HepG2 (cell line): ENCODE results near the gene CALY. TPM values are rescaled to one million over a fixed set of nuclear protein-coding genes. Genes with fewer than 3 reads are reported as not detected.

Experiments
- TFDP2 ChIP-seq: sonication (generic); formaldehyde crosslinking; IDR thresholded peaks from 2 replicates; pipeline ENCODE4 v1.4.0; 2020; ENCODE audit warnings: missing genetic modification reagents
- ZBTB46 ChIP-seq: sonication (generic); formaldehyde crosslinking; IDR thresholded peaks from 2 replicates; pipeline ENCODE4 v1.4.0; 2020; ENCODE audit warnings: mild to moderate bottlenecking, missing genetic modification reagents, borderline replicate concordance
- ZFX ChIP-seq: sonication (generic); formaldehyde crosslinking; IDR thresholded peaks from 2 replicates; pipeline ENCODE4 v1.4.0; 2020; ENCODE audit warnings: mild to moderate bottlenecking, low read depth, missing genetic modification reagents, moderate library complexity
- ZNF256 ChIP-seq: sonication (generic); formaldehyde crosslinking; conservative IDR thresholded peaks from 2 replicates; pipeline ENCODE4 v1.4.0; 2020; ENCODE audit warnings: missing genetic modification reagents
- ZNF558 ChIP-seq: sonication (generic); formaldehyde crosslinking; IDR thresholded peaks from 2 replicates; pipeline ENCODE4 v1.9.0; 2022; ENCODE audit warnings: mild to moderate bottlenecking, missing genetic modification reagents, borderline replicate concordance
- polyA plus RNA-seq, 8 experiments: library from polyadenylated mRNA; depleted of rRNA in 3 of 8; stranded (reverse) in 7 of 8; unstranded in 1 of 8; fragments of >200 nt; fragmentation: Illumina TruSeq in 4 of 8; extraction: Trizol in 4 of 8; gene quantifications; 2 replicates each; pipeline versions ENCODE4 v1.2.1 to v1.2.3, GENCODE V29; 2011 to 2016; ENCODE audit warnings: low read depth in 4 of 8, missing spikeins in 1 of 8, mixed read lengths in 1 of 8; ENCODE audit not compliant: insufficient read depth in 1 of 8
- total RNA-seq, 5 experiments: library from RNA; depleted of rRNA; stranded (reverse); fragments of >200 nt; fragmentation: Illumina TruSeq; extraction: Trizol; gene quantifications; 2 replicates each; pipeline ENCODE4 v1.2.3, GENCODE V29; 2016; ENCODE audit warnings: low read depth in 1 of 5
- TF ChIP-seq, protein P1 (sequence below): IDR thresholded peaks from 2 replicates; pipeline ENCODE4 v1.6.1; 2016; ENCODE audit warnings: low read depth, missing genetic modification reagents, missing compliant biosample characterization
- TF ChIP-seq, protein P2 (sequence below): sonication (generic); formaldehyde crosslinking; IDR thresholded peaks from 2 replicates; pipeline ENCODE4 v1.4.0; 2020; ENCODE audit warnings: mild to moderate bottlenecking, missing genetic modification reagents

CALY gene
- total and polyA plus RNA-seq, 2 of the 13 experiments (the other 11 are each of a cell fraction or from before 2014, with no cell fraction given), result 0.08 TPM; not detected in 1

DNA sequence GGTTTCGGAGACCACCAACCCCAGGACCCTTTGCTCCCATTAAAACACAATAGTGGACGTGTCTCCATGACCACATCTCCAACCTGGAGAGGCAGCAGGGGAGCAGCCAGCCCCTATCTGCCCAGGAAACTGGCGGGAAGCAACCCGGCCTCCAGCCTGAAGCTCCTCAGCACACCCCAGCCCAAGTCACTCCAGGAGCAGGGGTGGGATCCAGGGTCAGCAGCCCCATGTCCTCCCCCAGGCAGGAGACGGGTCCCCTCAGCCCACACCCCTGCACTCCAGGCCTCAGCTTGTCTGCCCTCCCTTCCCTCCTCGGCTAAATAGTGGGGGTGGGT, 60.6 kb downstream of the CALY start (continued):
- TF ChIP-seq ZBTB46 (CRISPR knock-in tag) (no peak), TFDP2 (CRISPR knock-in tag) (no peak), ZNF256 (CRISPR knock-in tag) (no peak), ZFX (CRISPR knock-in tag) (no peak), ZNF558 (CRISPR knock-in tag) (no peak)
- TF ChIP-seq, protein P1, sequence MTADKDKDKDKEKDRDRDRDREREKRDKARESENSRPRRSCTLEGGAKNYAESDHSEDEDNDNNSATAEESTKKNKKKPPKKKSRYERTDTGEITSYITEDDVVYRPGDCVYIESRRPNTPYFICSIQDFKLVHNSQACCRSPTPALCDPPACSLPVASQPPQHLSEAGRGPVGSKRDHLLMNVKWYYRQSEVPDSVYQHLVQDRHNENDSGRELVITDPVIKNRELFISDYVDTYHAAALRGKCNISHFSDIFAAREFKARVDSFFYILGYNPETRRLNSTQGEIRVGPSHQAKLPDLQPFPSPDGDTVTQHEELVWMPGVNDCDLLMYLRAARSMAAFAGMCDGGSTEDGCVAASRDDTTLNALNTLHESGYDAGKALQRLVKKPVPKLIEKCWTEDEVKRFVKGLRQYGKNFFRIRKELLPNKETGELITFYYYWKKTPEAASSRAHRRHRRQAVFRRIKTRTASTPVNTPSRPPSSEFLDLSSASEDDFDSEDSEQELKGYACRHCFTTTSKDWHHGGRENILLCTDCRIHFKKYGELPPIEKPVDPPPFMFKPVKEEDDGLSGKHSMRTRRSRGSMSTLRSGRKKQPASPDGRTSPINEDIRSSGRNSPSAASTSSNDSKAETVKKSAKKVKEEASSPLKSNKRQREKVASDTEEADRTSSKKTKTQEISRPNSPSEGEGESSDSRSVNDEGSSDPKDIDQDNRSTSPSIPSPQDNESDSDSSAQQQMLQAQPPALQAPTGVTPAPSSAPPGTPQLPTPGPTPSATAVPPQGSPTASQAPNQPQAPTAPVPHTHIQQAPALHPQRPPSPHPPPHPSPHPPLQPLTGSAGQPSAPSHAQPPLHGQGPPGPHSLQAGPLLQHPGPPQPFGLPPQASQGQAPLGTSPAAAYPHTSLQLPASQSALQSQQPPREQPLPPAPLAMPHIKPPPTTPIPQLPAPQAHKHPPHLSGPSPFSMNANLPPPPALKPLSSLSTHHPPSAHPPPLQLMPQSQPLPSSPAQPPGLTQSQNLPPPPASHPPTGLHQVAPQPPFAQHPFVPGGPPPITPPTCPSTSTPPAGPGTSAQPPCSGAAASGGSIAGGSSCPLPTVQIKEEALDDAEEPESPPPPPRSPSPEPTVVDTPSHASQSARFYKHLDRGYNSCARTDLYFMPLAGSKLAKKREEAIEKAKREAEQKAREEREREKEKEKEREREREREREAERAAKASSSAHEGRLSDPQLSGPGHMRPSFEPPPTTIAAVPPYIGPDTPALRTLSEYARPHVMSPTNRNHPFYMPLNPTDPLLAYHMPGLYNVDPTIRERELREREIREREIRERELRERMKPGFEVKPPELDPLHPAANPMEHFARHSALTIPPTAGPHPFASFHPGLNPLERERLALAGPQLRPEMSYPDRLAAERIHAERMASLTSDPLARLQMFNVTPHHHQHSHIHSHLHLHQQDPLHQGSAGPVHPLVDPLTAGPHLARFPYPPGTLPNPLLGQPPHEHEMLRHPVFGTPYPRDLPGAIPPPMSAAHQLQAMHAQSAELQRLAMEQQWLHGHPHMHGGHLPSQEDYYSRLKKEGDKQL (CRISPR knock-in tag), result no peak
- TF ChIP-seq, protein P2, sequence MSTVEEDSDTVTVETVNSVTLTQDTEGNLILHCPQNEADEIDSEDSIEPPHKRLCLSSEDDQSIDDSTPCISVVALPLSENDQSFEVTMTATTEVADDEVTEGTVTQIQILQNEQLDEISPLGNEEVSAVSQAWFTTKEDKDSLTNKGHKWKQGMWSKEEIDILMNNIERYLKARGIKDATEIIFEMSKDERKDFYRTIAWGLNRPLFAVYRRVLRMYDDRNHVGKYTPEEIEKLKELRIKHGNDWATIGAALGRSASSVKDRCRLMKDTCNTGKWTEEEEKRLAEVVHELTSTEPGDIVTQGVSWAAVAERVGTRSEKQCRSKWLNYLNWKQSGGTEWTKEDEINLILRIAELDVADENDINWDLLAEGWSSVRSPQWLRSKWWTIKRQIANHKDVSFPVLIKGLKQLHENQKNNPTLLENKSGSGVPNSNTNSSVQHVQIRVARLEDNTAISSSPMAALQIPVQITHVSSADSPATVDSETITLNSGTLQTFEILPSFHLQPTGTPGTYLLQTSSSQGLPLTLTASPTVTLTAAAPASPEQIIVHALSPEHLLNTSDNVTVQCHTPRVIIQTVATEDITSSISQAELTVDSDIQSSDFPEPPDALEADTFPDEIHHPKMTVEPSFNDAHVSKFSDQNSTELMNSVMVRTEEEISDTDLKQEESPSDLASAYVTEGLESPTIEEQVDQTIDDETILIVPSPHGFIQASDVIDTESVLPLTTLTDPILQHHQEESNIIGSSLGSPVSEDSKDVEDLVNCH (CRISPR knock-in tag), result no peak
